T-helper 2 cell (primary cell): ENCODE results near the gene TBC1D10B.
A peak's percentile ranks its signal among the peaks of the same experiment; 100 is the strongest.

Experiments
- DNase-seq, 5 experiments: peaks; one replicate each; pipeline versions ENCODE4 v3.0.0 to v3.0.0-alpha.2; 2012 to 2022

TBC1D10B gene

DNA sequence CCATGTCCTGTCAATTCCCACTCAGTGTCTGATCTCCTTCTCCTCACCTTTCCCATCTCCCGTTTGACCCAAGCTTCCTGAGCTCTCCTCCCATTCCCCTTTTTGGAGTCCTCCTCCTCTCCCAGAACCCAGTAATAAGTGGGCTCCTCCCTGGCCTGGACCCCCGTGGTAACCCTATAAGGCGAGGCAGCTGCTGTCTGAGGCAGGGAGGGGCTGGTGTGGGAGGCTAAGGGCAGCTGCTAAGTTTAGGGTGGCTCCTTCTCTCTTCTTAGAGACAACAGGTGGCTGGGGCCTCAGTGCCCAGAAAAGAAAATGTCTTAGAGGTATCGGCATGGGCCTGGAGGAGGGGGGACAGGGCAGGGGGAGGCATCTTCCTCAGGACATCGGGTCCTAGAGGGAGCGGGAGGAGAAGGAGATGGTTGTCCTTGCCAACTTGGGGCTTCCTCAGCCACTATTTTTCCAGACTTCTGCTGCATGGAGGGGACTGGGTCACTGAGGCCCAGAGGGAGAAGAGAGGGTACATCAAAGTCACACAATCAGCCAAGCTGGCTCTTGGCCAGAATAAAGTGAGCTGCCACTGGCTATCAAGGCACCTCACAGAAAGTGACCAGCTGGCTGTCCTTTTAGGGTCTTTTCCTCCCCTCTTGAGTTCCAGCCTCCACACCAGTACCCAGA is 1.9 kb upstream of the TBC1D10B start:
- no peak for DNase-seq

DNA sequence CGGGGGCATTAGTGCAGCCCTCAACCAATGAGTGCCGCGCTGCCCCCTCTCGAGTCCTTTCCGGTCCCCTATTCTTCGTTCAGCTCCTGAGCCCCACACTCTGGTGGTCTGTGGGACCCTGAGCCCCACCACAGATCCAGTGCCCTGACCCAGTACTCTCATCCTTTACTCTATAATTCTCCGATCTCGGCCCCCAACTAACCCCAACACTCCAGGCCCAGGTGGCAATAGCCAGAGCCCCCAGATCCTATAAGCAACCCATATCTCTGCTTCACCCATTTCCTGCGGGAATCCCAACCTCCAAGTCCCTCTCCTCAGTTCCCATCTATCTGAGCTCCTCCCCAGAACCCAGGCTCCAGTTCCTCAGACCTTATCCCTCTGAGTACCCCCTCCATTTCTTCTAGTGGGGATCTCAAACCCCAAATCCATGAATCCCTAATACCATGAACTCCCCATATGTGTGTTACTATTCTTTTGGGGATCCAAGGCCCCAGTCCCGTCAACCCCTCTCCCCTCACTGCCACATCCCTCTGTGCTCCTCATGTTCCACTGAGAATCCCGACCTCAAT is 1.0 kb upstream of the TBC1D10B start:
- no peak for DNase-seq

DNA sequence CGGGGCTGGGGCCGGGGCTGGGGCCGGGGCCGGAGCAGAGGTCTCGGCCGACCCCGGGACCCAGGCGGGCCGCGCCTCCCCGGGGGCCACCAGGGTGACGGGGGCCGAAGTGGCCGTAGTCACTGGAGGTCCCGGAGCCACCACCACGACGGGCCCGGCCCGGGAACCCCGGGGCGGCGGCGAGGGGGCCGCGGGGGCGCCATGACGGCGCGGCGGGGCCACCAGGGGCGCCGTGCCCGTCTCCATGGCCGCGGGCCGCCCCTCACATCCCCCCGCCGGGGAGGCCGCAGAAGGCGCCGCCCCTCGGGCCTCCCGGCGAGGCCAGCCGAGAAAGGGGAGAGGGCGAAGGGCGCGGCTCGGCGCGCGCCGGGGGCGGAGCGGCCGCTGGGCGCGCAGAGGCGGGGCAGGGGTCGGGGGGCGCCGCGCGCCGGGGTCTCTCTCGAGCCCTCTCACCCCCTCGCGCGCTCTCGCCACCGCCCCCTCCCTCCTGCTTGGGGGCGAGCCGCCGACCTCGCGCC is 297 bp downstream of the TBC1D10B start:
- no peak for DNase-seq

DNA sequence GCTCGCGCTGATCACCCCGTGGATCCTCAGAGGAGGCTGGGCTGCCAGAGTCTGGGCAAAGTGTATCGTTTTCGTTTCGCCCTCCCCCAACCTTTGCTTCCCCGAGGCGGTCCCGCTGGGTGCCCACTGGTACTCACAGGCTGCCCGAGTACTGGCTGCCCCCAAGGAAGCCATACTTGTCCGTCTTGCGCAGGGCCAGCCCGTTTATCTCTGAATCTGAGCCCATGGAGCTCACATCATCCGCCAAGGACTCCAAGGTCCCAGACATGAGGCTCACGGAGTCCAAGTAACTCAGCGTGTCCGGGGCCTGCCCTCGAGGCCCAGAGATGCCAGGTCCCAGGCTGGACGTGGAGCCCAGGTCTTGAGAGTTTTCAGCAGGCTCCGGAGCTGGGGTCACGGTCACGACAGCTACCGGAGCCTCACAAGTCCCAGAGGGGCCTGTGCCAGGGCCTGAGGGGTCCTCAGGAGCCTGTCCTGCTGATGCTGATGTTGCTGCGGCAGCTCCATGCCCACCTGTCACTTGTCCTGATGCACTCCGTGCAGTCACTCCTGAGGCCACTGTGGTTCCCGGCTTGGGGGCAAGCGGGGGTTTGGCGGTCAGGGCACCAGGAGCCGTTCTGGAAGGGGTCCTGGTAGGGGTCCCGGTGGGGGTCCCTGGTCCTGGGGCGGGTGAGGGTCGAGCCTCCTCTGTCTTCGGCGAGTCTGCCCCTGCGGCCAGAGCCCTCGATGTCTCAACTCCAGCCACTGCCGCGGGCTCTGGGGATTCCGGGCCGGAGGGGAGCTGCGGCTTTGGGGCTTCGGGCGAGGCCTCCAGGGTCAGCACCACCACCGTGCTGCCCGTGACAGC is 980 bp downstream of the TBC1D10B start:
- no peak for DNase-seq

DNA sequence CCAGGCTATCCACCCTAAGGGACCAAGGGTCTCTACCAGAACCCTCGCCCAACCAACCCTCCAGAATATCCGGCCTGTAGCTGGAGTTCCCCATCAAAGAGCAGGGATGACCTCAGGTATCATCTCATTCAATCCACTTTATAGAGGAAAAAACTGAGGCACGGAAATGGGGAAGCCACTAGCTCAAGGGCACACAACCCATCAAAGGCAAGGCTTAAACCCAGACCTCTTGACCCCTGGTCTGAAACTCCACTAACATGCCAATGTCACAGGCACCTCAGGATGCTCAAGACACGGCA is 1.6 kb downstream of the TBC1D10B start:
- DNase-seq, result no peak

DNA sequence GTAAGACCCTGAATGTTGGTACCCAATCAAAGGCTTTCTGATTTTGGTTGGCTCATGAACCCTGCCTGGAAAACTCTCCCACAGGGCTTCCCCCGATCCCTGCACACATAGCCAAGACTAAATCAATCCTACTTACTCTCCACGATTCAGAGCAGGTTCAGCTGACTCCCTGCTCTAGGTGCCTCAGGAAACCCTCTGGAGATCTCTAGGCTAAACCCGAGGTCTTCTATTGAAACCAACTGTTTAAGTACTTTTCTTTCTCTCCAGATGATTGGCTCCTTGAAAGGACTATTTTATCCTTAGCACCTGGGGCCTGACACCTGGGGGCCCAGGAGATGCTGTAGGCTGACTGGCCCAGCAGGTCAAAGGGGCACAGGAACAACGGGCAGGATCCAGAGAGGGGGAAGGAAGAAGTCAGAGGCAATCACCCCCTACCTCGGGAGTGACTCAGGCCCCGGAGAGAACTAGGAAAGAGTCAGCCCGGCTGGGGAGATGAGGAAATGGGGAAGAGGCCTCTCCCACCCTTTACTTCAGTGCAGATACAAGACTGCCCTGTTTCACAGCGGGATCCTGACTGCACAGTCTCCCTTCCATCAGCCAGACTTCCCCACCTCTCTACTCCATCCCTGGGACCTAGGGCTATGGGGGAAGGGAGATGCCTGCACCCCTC is 2.0 kb downstream of the TBC1D10B start:
- no peak for DNase-seq

DNA sequence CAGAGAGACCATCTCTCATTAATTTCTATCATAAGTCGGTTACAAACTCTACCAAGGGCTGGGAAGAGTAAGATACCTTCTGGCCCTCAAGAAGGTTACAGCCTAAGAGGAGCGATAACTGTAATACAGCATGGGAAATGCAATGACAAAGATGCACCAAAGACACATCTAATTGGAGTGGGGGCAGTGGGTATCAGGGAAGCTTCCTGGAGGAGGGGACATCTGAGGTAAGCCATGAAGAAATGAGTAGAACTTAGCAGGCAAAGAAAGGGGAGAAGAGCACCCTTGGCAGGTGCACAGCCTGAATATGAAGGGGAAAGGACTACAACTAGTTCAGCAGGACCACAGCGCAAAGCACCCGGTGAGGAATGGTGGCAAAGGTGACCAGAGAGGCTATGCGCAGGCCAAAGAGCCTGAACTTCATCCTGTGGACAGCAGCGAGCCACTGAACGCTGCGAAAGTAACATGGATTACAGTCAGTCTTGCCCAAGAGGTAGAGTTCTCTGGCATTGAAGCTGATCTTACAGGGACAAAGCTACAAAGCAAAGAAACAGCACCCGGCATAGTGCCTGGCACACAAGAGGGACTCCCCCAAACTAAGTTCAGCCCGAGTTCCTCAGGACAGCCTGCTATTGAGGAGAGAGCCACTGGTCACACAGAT is 2.8 kb downstream of the TBC1D10B start:
- DNase-seq, result no peak

DNA sequence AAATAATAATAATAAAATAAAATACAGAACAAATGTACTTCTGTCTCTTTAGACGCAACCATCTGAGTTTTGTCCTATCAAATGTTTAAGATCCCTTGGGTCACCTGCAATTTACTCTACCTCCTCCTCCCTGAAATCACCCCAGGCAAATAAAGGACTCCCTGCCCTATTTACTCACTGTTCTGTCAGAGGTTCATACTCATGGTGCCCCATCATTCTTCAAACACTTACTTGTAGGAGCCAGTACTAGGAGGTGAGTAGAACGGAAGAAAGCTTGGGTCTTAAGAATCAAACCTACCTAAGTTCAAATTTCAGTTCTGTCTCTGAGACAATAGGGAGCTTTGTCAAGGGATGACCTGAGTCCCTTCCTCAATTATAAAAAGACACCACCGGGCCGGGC is 3.8 kb downstream of the TBC1D10B start:
- no peak for DNase-seq

DNA sequence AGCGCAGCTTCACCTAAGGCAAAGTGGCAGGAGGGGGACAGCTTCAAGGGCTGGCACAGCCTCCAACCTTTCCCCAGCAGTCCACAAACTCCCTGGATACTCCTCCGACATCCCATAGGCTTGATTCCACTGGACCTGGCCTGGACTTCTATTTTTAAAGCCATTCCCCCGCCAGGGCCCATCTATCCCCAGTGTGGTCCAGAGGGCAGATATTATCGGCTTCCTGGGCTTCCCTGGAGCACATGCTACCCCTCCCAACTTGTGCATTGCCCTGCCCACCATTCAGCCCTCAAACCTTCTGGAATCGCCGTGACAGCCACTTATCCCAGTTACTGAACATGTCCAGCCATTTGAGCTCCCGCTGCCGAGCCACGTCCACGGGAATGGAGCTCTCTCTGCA is 5.1 kb downstream of the TBC1D10B start:
- DNase-seq, result no peak

DNA sequence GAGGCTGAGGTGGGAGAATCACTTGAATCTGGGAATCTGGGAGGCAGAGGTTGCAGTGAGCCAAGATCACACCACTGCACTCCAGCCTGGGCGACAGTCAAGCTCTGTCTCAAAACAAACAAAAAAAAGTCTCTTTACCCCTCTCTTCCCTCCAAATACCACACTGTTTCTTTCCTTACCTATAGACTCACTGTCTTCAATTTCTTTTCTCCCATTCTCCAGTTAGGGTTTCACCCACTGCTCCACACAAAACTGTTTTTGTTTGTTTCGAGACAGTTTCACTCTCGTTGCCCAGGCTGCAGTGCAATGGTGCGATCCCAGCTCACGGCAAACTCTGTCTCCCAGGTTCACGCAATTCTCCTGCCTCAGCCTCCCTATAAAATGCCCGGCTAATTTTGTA is 9.1 kb downstream of the TBC1D10B start:
- no peak for DNase-seq

DNA sequence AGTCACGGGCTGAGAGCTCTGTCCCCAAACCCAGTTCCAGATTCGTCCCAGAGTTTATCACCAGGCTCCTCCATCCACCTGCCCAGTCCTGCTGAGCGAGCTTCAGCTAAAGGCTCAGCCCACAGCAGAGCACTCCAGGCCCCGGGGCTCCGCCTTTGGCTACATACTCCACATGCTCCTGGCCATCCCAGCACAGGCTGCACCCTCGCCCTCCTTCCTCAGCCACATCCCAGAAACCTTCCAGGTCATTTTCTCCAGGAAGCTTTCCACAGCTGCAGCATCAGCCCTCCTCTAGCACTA is 10.5 kb downstream of the TBC1D10B start:
- no peak for DNase-seq

DNA sequence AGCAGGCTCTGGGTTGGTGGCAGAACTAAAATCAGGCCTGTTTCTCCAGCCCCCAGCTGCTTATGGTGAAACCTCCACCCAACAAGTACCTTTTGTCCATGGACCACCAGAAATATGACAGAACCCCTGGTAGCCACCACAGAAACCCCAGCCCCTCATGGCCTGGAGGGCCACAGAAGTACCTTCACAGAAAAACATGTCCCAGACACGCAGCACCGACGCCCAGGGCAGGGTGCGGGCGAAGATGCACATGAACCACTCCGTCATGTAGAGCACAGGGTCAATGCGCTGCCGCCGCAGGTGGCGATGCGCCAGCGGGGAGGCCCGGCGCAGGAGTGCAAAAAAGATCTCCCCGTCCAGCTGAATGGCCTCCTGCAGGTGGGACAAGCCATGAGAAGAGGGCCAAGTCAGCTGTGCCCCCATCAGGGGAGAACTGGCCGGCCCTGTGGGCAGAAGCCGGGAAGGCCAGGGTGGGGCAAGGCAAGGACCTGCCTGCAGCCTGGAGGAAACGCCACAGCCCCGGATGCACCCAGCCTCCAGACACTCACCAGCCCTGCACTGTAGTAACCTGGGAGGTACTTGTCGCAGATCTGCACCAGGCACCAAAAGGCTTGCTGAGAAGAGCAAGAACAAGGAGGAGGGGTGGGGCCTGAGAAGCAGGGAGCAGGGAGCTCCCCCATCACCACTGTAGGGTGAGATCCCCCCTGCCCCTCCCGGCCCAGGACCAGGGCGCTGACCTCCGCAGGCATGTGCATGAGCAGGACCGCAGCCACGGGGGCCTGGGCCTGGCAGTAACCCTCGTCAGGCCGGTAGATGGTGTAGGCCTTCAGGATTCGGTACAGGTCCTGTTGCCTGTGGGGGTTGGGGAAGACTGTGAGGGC is 11.1 kb downstream of the TBC1D10B start:
- no peak for DNase-seq

DNA sequence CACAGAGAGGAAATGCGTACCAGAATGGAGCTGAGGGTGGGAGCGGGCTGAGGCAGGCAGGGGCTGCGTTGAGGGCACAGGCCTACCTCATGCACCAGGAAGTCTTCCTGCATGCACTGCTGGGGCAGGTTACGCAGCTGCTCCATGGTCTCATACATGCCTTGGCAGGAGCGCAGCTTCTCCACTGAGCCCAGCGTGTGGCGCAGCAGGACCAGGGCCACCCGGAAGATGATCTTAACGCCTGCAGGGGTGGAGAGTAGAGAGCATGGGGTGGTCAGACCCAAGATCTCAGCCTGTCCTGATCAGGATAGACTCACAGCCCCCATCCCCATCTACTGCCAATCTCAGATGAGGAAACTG is 11.7 kb downstream of the TBC1D10B start:
- no peak for DNase-seq

DNA sequence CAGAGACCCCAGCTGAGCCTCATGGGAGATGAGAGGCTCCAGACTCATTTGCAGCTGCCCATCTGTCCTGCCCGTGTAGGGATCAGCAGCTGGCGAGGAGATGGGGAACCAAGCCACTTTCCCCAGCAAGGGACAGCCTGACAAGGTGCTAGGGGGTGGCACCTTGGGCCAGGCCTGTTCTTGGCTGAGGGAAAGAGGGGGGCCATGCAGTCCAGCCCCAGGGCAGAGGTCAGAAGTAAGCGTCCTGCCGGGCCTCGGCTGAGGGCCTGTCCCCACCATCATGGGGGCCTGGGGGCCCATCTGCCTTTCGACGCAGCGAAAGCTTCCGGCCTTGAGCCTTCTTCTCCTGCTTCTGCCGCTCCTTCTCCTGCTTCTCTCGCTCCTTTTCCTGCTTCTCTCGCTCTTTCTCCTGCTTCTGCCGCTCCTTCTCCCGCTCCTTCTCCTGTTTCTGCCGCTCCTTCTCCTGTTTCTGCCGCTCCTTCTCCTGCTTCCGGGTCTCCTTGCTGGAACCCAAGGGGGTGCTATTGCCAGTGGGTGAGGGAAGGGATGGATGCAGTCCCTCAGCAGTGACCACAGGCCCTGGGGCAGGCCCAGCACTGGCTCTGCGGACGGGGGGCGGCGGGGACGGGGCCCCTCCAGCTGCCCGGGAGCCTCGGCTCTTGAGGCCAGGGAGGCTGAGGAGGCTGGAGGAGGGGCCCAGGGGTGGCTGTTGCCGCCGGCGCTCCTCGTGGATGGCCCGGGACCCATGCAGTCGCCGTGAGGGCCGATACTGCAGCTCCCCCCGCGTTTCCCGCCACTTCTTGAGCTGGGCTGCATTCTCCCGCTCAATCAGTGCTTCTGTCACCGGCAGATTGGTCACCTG is 12.3 kb downstream of the TBC1D10B start:
- DNase-seq, result no peak

DNA sequence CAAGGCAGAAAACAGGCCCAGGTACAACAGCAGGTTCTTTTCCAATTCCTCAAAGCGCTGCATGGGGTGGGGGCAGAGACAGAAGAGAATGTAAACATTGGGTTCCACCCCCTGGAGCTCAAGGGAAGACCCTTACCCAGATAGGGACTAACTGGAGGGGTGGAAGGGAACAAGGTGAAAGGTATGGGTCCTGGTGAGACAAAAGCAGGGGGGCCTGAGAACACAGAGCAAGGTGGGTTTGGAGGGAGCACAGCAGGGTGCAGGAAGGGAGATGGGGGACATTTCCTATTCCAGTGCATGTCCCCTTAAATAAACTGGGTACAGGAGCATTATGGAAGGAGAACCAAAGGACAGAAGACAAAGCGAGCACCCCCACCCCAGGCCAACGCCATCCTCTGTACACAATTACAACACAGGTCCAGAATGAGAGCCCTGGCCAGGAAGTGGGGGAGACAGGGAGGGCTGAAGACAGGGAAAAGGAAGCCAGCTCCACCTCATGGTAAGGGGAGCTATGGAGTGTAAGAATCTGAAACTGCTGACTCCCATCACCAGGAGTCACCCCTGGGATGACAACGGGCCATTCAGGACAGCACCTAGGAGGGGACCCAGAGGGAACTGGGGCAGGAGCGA is 13.1 kb downstream of the TBC1D10B start:
- DNase-seq, result no peak

DNA sequence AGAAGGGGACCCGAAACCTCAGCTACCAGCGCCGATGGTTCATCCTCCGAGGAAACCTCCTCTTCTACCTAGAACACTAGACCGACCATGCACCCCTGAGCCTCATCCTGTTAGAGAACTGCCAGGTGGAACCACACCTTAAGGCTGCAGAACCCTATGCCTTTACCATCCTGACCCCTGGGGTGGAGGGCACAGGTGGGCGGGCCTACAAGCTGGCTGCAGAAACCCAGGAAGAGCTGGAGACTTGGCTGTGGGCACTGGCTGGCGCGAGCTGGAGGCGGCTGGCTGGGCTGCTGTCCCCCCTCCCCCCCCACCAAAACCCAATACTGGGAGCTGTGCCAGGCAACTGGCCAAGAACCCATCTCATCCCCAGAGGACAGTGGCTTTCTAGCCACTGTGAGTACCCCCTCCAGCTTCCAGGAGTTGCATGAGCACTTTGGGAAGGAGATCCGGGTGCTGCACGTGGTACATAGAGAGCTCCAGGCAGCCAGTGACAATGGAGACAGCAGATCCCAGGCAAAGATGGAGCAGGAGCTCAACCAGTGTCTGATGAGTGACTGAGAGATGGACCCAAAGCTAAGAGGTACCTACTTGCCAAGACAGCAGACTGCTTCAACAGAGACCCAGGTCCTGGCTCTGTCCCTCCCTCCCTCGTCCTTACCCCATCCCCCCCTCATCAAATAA is 13.8 kb downstream of the TBC1D10B start:
- DNase-seq, result no peak

DNA sequence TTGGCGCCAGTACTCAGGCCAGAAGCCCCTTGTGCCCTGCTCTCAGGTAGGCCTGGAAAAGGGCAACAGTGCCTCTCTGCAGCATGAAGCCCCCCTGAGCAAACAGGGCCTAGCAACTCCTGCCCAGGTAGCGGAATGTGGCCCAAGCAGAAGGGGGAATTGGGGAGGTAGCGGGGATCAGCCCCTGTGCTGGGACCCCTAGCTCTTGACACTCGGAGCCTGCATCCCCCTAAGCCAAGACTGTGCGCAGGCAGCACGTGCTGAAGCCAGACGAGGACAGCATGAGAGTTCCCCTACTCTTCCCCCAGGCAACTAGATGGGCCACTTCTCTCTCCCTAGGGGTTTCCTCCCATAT is 14.4 kb downstream of the TBC1D10B start:
- DNase-seq, result no peak

DNA sequence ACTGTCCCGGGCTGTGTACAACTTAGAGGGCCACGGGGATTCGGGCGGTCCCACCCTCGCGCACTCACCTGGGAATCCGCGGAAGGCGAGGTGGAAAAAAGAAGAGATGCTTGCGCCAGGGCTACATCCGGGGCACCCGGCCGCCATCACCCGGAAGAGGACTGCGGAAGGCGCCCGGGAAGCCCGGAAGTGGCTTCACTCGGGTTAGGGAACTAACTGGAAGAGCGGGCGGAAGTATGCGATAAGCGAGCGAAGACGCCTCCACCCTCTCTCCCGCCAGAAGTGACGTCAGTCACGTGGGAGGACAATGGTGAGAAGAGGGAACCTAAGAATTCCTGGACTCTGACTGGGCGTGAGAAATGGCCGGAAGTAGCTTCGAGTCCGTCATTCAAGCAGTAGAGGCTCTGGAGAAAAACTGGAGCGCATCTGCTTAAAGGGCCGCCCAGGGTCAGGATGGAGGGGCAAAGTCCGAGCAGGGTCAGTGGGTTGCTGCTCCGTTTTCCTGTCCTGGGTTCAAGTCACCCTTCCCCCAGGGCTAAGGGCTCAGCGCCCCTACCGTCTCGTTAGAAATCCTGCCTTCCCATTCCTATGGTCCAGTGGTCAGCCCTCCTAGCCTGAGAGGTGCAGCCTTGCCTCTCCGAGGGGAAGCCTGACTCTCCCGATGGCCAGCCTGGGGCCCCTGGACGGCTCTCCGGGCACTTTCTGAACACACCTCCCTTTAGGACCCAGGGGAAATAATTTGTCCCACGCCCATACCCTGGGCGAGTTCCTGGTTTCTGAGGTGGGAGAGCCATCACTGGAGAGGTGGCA is 14.9 kb downstream of the TBC1D10B start, which contains the start of gene CD2BP2:
Gene CD2BP2, minus strand, starts transcription at position 165 of the 810 bp plus-strand sequence. CDS start 627 bp downstream, outside the sequence.
- DNase-seq, result peak; percentile 71 to 95 (median 82)
